ENCODE measurements around the gene TMEM37.

DNA sequence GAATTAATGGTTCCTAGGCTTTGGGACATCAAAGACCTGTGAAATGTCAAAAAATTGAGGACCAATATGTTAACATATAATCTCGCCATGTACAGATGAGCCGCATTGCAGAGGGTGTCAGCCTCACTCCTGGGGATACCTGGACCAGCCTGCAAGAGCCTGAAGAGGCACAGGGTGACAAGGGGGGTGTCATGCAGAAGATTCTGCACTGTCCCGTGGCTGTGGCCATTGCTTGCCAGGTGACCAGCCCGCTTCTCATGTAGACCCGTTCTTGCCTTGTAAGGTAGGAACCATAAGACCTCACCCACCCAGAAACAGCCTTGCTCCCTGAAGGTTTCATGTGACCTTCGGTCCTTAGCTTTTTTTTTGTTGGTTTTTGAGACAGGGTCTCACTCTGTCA lies 37.5 kb downstream of the TMEM37 start:
- TF ChIP-seq CTCF (IDR thresholded peaks at IDR 0.05; ENCODE audit: poor library complexity) = no peak
- no peak for TF ChIP-seq EZH2phosphoT487 (IDR thresholded peaks at IDR 0.05; ENCODE audit: low read depth, severe bottlenecking, unreplicated experiment)
